Measurements from ENCODE around the gene ATP6V1G3. TPM values are rescaled to one million over a fixed set of nuclear protein-coding genes. Genes with fewer than 3 reads are reported as not detected.

Gene ATP6V1G3
- total and polyA plus RNA-seq, 12 donors = not detected

- no peak for DNase-seq
- H3K4me3 ChIP-seq = no peak overlapping the region
- H3K36me3 ChIP-seq = no peaks in the 10 kb centered on the region
- 96 to 97% methylated on average over 10 of the region's 10 CpGs for WGBS, 2 donors
- H3K4me1 ChIP-seq = peaks cover 0 to 16% (median 0%) of the 10 kb centered on the region in 9 donors
- intact Hi-C loops (cut with DNase I) = no loop called here
- ATAC-seq = no peak
- no peak for TF ChIP-seq CTCF (IDR thresholded peaks at IDR 0.05)
- no peaks in the 10 kb centered on the region for H3K9me3 ChIP-seq
- H3K27ac ChIP-seq = no peak overlapping the region
- no peaks in the 10 kb centered on the region for H3K27me3 ChIP-seq
Measured at GRCh38 chr1:198493329-198493728, 47.2 kb downstream of the ATP6V1G3 start.

- Histone ChIP-seq H3K9me3 (no peaks in the 10 kb centered on the region), H3K36me3 (no peaks in the 10 kb centered on the region), H3K27ac (no peak overlapping the region), H3K4me3 (no peak overlapping the region), H3K27me3 (no peaks in the 10 kb centered on the region), H3K4me1 (peaks cover 0 to 12% (median 0%) of the 10 kb centered on the region in 9 donors)
- 86 to 92% methylated on average over 1 of the region's 1 CpG for WGBS, 2 donors
- intact Hi-C loops (cut with DNase I) = no loop called here
- no peak for TF ChIP-seq CTCF (IDR thresholded peaks at IDR 0.05)
- ATAC-seq (no peak), DNase-seq (no peak)
Measured at GRCh38 chr1:198492872-198493271, 47.6 kb downstream of the ATP6V1G3 start.

- Histone ChIP-seq H3K4me1 (no peaks in the 10 kb centered on the region), H3K36me3 (no peaks in the 10 kb centered on the region), H3K27ac (no peak overlapping the region), H3K27me3 (no peaks in the 10 kb centered on the region), H3K4me3 (no peak overlapping the region), H3K9me3 (no peaks in the 10 kb centered on the region)
- DNase-seq (no peak), ATAC-seq (no peak)
- intact Hi-C loops (cut with DNase I) = no loop called here
- no peak for TF ChIP-seq CTCF (IDR thresholded peaks at IDR 0.05)
- 56 to 59% methylated on average over 3 of the region's 3 CpGs for WGBS, 2 donors
Measured at GRCh38 chr1:198491596-198491995, 48.9 kb downstream of the ATP6V1G3 start.

GRCh38 chr1:198491028-198491427 is 49.5 kb downstream of the ATP6V1G3 start:
- WGBS, 2 donors = 81 to 88% methylated on average over 6 of the region's 6 CpGs
- H3K9me3 ChIP-seq = no peaks in the 10 kb centered on the region
- H3K4me1 ChIP-seq = no peaks in the 10 kb centered on the region
- ATAC-seq (no peak), DNase-seq (no peak)
- H3K36me3 ChIP-seq = no peaks in the 10 kb centered on the region
- intact Hi-C loops (cut with DNase I) = no loop called here
- H3K4me3 ChIP-seq = no peak overlapping the region
- H3K27me3 ChIP-seq = no peaks in the 10 kb centered on the region
- no peak overlapping the region for H3K27ac ChIP-seq
- no peak for TF ChIP-seq CTCF (IDR thresholded peaks at IDR 0.05)

GRCh38 chr1:198490224-198490623 is 50.3 kb downstream of the ATP6V1G3 start:
- H3K27me3 ChIP-seq = no peaks in the 10 kb centered on the region
- no peaks in the 10 kb centered on the region for H3K36me3 ChIP-seq
- H3K27ac ChIP-seq = no peak overlapping the region
- TF ChIP-seq CTCF (IDR thresholded peaks at IDR 0.05) = no peak
- ATAC-seq (no peak), DNase-seq (no peak)
- intact Hi-C loops (cut with DNase I) = no loop called here
- H3K4me1 ChIP-seq = no peaks in the 10 kb centered on the region
- no peak overlapping the region for H3K4me3 ChIP-seq
- H3K9me3 ChIP-seq = no peaks in the 10 kb centered on the region
- 69 to 88% methylated on average over 1 of the region's 1 CpG for WGBS, 2 donors
